HG02623 (cell line): ENCODE measurements around the gene IQSEC1.

ENCODE experiments used
- ATAC-seq: cut with Tn5 transposase; IDR thresholded peaks from one replicate; pipeline ENCODE4 v1.9.1; 2021; ENCODE audit warnings: moderate library complexity; ENCODE audit not compliant: unreplicated experiment

Gene IQSEC1

GRCh38 chr3:13017361-13018042 is 55.7 kb downstream of the IQSEC1 start:
- no peak for ATAC-seq

DNA sequence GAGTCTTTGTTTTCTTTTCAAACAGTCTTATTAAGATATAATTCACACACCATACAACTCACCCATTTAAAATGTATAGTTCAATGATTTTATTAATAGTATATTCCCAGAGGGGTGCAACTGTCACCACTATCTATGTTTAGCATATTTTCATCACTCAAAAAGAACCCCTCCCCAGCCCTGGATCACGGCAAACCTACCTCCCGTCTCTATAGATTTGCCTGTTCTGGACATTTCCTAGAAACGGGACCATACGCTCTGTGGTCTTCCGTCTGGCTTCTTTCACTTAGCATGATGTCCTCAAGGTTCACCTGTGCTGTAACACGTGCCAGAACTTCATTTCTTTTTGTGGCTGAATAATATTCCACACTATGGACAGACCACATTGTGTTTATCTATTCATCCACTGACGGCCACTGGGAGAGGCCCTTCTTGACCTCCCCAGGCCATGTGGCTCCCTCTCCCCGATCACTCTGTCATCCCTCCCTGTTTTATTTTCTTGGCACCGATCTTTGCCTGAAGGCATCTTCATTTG is 56.4 kb downstream of the IQSEC1 start:
- no peak for ATAC-seq

- peak; percentile 31 for ATAC-seq
These were observed 57.0 kb downstream of the IQSEC1 start for GRCh38 chr3:13016083-13016720.

DNA sequence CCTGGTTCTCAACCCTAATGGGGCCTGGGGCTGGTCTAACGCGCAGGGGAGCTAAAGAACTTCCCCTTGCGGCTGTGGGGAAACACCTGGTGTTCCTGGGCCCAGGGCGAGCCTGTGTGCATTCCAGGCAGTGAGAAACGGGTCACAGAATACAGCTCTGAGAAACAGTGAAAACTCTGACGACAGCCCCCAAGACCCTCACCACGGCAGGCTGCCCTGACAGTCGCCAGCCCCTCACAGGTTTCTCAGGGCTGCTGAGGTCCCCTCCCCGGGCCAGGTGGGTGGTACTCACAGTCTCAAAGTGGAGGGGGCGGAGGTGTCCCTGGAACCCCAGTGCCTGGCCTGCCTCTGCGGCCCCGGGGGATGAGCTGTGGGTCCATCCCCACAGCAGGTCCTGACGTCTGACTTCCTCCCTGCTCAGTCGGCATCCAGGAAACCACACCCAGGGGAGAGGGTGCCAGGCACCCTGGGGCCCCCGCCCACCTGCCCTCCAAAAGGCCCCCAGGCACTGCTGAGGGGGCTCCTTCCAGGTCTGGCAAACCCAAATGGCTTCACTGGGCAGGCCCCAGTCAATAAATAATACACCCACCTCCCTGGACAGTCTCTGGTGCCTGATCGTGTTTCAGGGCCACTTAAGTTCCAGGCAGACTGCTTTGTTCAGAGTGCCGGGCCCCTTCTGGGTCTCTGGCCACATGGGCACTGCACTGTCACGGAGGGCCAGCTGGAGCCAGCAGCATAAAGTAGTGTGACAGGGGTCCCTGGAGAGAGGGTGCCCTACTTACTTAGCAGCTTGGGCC is 57.7 kb downstream of the IQSEC1 start:
- peak; percentile 21 for ATAC-seq

DNA sequence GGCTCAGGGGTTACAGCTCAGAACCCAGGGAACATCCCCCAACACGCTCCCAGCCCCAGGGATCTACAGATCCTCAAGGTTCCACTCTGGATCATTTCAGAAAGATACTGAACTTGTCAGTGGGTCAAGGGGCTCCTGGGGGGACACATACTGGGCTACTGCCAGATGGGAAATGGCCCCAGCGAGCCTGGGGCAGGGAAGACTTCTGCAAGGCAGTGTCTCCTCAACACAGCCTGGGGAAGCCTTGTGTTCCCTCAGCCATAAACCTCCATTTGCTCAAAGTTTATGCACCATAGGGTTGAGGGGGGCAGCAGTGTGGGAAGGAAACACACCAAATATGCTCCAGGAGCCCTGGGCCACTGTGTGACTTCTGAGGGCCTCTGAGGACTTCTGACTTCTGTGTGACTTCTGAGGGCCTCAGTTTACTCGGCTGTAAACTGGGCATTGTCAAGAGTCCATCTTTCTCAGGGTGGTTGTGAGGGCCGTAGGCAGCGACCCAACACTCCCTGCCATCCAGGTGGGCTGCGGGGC is 58.4 kb downstream of the IQSEC1 start:
- ATAC-seq = no peak

- no peak for ATAC-seq
These were observed 59.1 kb downstream of the IQSEC1 start for GRCh38 chr3:13013994-13014754.

DNA sequence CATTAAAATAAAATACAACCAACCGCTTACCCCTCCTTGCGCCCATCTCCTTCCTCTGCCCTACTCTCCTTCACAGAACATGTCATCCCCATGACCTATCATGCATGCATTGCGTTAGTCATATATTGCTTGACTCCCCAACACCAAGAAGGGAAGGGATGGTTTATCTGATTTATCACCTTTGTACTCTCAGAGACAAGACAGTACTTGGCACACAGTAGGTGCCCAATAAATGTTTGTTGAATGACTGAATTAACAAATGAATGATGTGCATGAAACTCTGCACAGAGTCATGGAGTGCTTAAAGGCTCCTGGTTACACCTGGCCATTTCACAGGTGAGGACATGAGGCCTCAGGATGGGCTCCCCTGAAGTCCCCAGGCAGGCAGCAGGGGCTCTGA is 59.7 kb downstream of the IQSEC1 start:
- ATAC-seq = no peak

GRCh38 chr3:13013151-13013561 is 60.1 kb downstream of the IQSEC1 start:
- ATAC-seq = no peak

GRCh38 chr3:13012221-13012691 is 61.0 kb downstream of the IQSEC1 start:
- peak; percentile 31 for ATAC-seq

- peak; percentile 41 for ATAC-seq
These were observed 61.5 kb downstream of the IQSEC1 start for GRCh38 chr3:13011573-13012220.

DNA sequence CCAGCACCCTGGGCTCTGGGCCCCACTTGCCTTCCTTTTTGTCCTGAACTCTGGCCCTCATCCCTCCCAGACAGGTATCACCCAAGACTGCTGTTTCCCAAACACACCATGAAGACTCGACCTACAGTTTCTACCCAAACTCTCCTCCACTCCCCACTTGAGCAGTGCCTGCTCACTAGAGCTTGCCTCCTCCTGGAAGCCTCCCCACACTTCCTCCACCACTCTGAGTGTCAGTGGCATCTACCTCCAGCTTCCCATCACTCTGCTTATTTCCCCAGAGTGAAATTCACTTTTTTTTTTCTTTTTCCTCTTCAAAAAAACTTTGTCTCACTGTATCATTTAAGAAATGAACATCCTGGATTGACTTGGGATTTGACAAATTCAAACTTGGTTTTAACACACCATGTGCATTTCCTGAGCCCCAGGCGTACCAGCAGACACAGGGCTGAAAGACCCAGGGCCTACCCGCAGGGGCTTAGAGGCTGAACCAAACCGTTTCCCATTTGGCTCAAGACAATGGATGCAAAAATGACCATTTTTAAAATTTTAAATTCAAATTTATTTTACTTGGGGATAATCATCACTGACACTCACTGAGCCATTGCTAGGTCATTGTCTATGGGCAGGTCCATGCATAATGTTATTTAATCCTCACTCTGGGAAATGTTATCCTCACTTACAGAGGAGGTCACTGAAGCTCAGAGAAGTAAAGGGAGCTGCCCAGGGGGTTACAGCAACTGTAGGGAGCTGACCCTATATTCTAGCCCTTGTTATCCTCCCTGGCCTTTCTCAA is 62.3 kb downstream of the IQSEC1 start:
- no peak for ATAC-seq

DNA sequence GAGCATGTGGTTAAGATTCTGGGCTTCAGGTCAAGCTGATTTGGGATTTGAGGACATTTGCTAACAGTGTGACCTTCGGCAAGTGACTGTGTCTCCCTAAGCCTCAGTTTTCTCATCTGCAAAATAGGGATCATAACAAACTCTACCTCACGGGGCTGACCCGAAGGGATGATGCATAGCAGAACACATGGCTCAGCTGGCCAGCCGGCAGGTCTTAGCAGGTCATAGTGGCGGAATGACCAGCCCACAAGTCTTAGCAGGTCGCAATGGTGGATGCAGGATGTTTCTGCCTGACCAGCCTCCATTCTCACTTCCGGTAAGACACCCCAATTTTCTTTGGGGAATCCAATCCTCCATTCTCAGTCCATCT is 63.3 kb downstream of the IQSEC1 start:
- no peak for ATAC-seq

GRCh38 chr3:13009132-13009945 is 63.9 kb downstream of the IQSEC1 start:
- peak; percentile 23 for ATAC-seq

GRCh38 chr3:13008155-13008995 is 64.9 kb downstream of the IQSEC1 start:
- ATAC-seq = no peak

GRCh38 chr3:13007251-13007941 is 65.8 kb downstream of the IQSEC1 start:
- no peak for ATAC-seq

- ATAC-seq = no peak
These were observed 66.8 kb downstream of the IQSEC1 start for GRCh38 chr3:13006216-13006990.
